GM10248 (cell line): ENCODE data around the gene MCM3AP.

Experiments used
- CTCF ChIA-PET: fragments of 300-600 bp; sonication (Branson Sonifier 250); formaldehyde crosslinking; extraction: SDS; loops from one replicate; lab custom pipeline; 2021; ENCODE audit warnings: antibody characterized with exemption; lab: Yijun Ruan, JAX
- POLR2A ChIA-PET: fragments of 350-650 bp; sonication (Branson Sonifier 250); formaldehyde crosslinking; extraction: SDS; loops from one replicate; lab custom pipeline; 2020; ENCODE audit warnings: antibody characterized with exemption; lab: Yijun Ruan, JAX
- DNase-seq: peaks from one replicate; pipeline ENCODE4 v3.0.0; 2012; ENCODE audit errors: extremely low spot score
- TF ChIP-seq, protein P1 (sequence below): IDR thresholded peaks from 2 replicates; pipeline ENCODE4 v1.5.1; 2012; ENCODE audit warnings: mild to moderate bottlenecking, low read depth; ENCODE audit errors: extremely low read depth, missing control alignments, control extremely low read depth

The MCM3AP gene

GRCh38 chr21:46190491-46191131 lies 94.8 kb downstream of the MCM3AP start:
- POLR2A ChIA-PET: interaction anchor here (0.8 kb wide), 1 partner anchor 201 kb away, joined by 3 read pairs; no protein-coding TSS in a partner anchor
- no peak for DNase-seq

GRCh38 chr21:46189959-46190490 lies 95.4 kb downstream of the MCM3AP start:
- CTCF ChIA-PET: interaction anchor here (0.7 kb wide), 1 partner anchor 30 kb away, joined by 4 read pairs; no protein-coding TSS in a partner anchor
- POLR2A ChIA-PET: interaction anchor here (0.8 kb wide), 1 partner anchor 201 kb away, joined by 3 read pairs; no protein-coding TSS in a partner anchor
- no peak for DNase-seq
- TF ChIP-seq, protein P1, sequence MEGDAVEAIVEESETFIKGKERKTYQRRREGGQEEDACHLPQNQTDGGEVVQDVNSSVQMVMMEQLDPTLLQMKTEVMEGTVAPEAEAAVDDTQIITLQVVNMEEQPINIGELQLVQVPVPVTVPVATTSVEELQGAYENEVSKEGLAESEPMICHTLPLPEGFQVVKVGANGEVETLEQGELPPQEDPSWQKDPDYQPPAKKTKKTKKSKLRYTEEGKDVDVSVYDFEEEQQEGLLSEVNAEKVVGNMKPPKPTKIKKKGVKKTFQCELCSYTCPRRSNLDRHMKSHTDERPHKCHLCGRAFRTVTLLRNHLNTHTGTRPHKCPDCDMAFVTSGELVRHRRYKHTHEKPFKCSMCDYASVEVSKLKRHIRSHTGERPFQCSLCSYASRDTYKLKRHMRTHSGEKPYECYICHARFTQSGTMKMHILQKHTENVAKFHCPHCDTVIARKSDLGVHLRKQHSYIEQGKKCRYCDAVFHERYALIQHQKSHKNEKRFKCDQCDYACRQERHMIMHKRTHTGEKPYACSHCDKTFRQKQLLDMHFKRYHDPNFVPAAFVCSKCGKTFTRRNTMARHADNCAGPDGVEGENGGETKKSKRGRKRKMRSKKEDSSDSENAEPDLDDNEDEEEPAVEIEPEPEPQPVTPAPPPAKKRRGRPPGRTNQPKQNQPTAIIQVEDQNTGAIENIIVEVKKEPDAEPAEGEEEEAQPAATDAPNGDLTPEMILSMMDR: no peak

More at GRCh38 chr21:46190491-46191131, 94.8 kb downstream of the MCM3AP start:
- CTCF ChIA-PET: interaction anchor here (0.7 to 0.8 kb wide), 2 partner anchors 29 to 34 kb away, joined by 3 to 4 read pairs; no protein-coding TSS in a partner anchor
- TF ChIP-seq, protein P1: no peak

GRCh38 chr21:46189213-46189958 lies 96.0 kb downstream of the MCM3AP start:
- ChIA-PET POLR2A (no interaction called here), CTCF (interaction anchor here (0.7 kb wide), 1 partner anchor 31 kb away, joined by 4 read pairs; no protein-coding TSS in a partner anchor)
- DNase-seq: no peak
- TF ChIP-seq, protein P1: no peak

GRCh38 chr21:46188226-46189212 lies 96.9 kb downstream of the MCM3AP start:
- POLR2A ChIA-PET: no interaction called here
- CTCF ChIA-PET: no interaction called here
- DNase-seq: no peak
- TF ChIP-seq, protein P1: no peak

DNA sequence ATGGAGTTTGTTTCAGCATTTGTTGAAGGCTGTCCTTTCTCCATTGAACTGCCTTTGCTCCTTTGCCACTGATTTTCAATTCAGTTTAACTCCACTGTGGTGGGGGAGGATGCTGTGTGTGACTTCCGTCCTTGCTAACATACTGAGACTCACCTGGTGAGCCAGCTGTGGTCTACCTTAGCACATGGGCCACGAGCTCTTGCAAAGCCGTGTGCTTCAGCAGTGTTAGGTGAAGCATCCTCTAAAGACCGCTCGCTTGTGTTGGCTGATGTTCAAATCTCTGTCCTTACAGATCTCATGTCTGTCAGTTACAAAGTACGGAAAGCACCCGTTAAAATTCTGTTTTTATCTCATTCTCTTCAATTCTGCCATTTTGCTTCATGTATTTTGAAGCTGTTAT lies 97.6 kb downstream of the MCM3AP start:
- DNase-seq: no peak
- ChIA-PET CTCF (no interaction called here), POLR2A (no interaction called here)
- TF ChIP-seq, protein P1: no peak
